HT1080 (cell line): ENCODE measurements around the gene CRY1. TPM values are rescaled to one million over a fixed set of nuclear protein-coding genes. Genes with fewer than 3 reads are reported as not detected.

ENCODE experiments used
- DNase-seq: peaks from one replicate; pipeline ENCODE4 v3.0.0-alpha.2; 2015; ENCODE audit warnings: low read depth
- total RNA-seq: library from RNA; depleted of rRNA; stranded (reverse); fragments of >200 nt; shearing (Covaris generic); gene quantifications from 2 replicates; pipeline ENCODE4 v1.2.3, GENCODE V29; 2014; rRNA removed

Gene CRY1
- total RNA-seq, 1 experiment from 2014 or later, result 11.9 TPM

GRCh38 chr12:106964526-106964925 is 128.8 kb downstream of the CRY1 start:
- DNase-seq, result no peak

DNA sequence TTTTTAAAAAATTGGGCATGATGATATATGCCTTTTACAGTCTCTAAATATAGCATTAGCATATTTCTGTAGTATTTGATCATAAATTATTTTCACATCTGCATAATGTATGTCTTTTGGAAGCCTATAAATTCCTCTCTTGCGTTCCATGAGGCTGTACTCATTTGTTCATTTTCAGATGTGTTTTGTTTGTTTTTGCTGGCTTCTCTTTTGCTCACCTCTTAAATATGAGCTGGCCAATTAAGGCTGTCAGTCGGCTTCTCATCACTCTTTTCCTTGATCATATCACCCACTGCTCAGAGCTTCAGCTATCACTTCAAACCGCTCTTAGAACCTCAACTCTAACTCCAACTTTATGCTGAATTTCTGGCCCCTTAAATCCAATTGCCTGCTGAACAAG is 131.1 kb downstream of the CRY1 start:
- DNase-seq, result no peak

GRCh38 chr12:106960443-106960842 is 132.9 kb downstream of the CRY1 start:
- no peak for DNase-seq

- no peak for DNase-seq
Observed at GRCh38 chr12:106957583-106957982, 135.8 kb downstream of the CRY1 start.

DNA sequence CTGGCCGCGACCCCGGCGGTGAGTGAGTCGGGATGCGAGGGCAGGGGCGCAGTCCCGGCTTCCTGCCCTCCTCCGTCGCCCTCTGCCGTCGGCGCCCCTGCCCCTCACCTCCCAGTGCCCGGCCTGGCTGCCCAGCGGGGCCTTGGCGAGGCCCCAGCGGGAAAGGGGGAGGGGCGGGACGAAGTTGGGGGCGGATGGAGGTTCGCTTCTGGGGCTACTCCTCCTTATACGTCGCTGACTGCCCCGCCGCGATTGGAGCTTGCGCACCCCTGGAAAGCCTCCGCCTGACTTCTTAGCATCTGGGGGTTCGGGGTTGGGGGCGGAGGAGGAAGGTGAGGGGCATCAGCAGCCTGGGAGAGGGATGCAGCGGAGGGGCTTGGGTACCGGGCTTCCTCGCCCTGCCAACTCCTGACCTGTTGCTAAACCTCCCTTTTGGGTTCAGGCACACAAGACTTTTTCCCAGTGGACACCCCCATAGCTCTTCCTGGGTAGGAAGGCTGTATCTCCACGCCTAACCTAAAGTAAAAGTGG is 137.2 kb downstream of the CRY1 start:
- no peak for DNase-seq

DNA sequence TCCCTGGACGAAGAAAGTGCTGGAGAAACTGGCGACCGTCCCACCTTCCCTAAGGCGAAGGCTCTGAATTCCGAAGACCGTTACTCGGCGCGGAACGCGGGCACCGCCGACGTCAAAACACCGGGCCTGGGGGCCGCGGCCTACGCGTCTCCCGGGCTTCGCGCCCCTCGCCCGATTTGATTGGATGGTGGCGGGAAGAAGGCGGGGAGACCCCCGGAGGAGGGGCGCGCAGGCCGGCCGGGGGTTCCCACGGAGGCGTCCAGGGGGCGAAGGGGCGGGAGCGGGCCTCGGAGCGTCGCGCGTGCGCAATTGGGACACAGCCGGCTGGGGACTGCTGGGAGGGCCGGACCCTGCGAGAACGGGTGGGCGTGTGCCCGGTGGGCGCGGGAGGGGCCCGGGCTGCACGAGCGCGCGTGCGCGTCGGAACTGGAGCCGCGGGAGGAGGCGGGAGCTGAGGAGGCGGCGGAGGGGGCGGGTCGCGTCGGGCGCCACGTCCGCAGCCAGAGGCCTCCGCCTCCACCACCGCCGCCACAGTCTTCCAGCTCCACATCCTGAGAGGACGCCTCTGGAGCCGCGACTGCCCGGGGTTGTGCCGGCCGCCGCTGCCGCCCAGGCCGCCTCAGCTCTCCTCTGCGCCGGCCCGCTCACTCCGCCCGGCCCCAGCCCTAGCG is 137.8 kb downstream of the CRY1 start, which contains the start of gene TMEM263:
TSS of gene TMEM263 (plus strand) at position 531 of the 671 bp plus-strand sequence. CDS start 11,210 bp downstream, outside the sequence.
- DNase-seq, result peak; percentile 96

DNA sequence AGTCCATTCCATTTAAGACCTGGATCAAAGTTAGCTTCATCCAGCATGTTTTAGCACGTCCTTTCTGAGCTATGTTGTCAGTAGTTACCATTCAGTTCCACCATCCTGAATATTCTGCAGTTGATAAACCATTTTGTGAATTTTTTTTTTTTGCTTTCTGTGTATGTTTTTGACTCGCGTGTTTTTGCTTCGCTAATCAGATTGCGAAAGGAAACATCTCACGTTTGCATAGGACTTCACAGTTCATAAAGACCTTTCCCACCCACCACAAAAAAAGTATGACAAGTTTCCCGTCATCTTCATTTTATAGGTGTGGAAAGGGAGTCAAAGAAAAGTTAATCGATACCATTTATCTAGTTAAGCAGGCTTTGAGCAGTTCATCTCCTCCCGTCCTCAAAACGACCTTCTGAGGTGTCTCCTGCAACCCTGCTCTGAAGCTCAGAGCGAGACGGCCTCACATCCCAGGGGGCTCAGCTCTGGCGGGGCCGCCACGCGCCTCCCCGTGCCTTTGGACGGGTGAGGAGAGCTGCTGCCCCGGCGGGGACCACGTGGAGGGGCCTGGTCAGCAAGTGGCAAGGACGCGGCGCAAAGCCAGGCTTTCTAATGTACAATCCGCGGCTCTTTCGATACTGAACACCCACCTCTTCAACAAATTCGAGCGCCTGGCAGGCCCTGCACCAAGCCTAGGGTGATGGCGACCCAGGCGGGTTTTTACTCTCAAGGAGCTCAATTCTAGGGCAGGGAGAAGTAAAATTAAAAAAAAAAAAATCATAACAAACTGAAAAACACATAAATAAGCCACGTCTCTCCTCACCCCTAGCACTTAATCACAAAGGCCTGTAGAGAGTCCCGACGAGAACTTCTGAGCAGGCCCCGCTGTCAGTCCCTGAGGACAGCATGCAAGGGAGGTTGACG is 138.6 kb downstream of the CRY1 start:
- no peak for DNase-seq

DNA sequence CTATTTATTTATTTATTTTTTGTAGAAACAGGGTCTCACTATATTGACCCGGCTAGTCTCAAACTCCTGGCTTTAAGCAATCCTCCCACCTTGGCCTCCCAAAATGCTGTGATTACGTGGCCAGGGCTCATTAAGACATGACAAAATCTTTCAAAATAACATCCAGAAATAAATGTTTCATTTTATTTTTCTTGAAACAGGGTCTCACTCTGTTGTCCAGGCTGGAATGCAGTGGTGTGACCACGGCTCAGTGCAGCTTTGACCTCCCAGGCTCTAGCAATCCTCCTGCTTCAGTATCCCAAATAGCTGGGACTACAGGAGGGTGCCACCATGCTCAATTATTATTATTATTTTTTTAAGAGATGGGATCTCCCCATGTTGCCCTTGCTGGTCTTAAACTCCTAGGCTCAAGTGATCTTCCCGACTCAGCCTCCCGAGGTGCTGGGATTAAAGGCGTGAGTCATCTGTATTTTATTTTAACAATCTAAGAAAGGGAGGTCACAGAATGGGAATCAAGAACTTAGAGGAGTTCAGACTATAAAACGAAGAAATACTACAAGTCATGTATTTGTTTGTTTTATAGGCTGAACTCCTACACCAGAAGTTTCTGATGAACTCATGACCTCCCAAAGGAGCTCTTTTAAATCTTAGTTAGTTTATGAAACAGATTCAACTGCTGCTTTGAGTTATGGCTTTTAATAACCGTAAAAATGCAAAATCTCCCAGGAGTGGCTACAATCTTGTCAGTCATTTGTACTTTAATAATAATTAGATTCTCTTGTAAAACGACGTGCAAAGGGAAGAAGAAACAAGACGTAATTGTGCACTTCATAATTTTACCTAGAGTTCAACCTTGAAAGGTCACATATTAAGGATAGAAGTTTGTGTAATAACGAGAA is 139.7 kb downstream of the CRY1 start:
- peak; percentile 48 for DNase-seq

DNA sequence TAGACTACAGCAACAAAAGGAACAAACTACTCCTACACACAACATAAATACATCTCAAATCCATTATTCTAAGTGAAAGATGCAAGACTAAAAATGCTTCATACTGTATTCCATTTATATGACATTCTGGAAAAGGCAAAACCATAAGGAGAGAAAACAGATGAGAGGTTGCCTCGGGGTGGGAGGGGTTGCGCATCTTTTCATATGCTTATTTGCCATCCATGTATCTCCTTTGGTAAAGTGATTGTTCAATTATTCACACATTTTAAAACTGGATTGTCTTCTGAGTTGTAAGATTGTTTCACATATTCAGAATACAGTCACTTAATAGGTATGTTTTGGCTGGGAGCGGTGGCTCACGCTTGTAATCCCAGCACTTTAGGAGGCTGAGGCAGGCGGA is 142.8 kb downstream of the CRY1 start:
- no peak for DNase-seq

GRCh38 chr12:106947461-106947860 is 145.9 kb downstream of the CRY1 start:
- DNase-seq, result no peak

- DNase-seq, result no peak
Observed at GRCh38 chr12:106945261-106945851, 148.0 kb downstream of the CRY1 start.

- no peak for DNase-seq
Observed at GRCh38 chr12:106942775-106943174, 150.6 kb downstream of the CRY1 start.

DNA sequence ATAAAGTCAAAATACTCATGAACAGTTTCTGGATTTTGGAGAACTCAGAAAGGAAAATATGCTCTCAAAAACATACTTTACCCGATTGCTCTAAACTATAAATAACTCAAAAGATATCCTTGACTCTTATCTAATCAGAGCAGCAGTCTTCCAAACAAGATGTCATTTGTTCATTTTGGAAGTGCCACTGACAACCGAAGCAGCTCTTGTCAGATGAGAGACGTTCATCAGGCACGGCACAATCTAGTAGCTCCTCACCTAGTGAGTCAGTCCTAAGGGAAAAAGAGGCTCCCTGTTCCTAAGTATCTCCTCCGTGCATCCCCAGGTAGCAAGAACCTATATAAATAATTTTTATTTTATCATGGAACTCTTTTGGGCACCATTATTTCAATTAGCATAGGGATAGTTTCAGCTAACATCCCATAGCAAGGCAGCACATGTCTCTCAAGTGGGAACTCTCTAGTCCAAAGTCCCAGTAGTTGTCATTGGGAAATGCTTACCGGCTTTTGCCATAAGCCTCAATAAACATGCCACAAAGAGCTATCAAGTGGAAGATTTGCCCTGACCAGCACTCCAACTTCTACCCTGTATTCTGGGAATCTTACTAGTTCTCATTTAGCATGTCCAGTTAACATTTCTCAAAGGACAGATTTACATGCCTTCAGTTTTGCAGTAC is 151.7 kb downstream of the CRY1 start:
- no peak for DNase-seq

Other genes starting within 250 kb of the CRY1 start
- 20.6 and 33.4 TPM in 2 replicates for gene TMEM263, start 137.6 kb downstream of the CRY1 start, total RNA-seq
- gene MTERF2, start 106.4 kb downstream of the CRY1 start, total RNA-seq, result 4.5 and 4.6 TPM in 2 replicates